Measurements from ENCODE around the gene HOXC13. TPM values are rescaled to one million over a fixed set of nuclear protein-coding genes. Genes with fewer than 3 reads are reported as not detected.

HOXC13 gene
- total RNA-seq, 4 donors from 2014 or later: not detected

DNA sequence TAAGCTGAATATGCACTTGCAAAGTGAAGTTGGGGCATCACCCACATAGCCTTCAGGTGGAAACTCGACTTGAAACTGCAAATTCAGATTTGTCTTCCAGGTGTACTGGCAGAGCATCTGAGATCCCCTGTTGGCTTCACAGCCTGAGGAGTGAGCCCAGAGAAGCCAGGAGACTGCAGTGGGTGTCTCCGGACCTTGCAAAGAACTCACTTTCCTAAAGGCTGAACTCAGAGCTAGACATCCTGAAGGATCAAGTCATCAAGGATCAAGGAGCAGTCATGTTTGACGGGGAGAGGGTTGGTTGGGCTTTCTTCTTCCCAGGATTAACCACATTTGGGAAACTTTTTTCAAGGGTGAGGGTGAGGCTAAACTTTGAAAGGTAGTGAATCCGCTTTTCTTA lies 9.1 kb upstream of the HOXC13 start:
- WGBS: 13% methylated on average over 4 of the region's 4 CpGs
- no peaks in the 10 kb centered on the region for H3K9me3 ChIP-seq
- intact Hi-C loops (cut with DNase I): no loop called here
- H3K27ac ChIP-seq (replicated peaks in 1 of 4): no peak overlapping the region
- DNase-seq (ENCODE audit: extremely low spot score): no peak
- peaks cover 0 to 100% (median 71%) of the 10 kb centered on the region in 4 donors for H3K27me3 ChIP-seq
- H3K4me3 ChIP-seq: no peak overlapping the region
- TF ChIP-seq POLR2AphosphoS5 (IDR thresholded peaks at IDR 0.05): no peak
- TF ChIP-seq, protein P1, sequence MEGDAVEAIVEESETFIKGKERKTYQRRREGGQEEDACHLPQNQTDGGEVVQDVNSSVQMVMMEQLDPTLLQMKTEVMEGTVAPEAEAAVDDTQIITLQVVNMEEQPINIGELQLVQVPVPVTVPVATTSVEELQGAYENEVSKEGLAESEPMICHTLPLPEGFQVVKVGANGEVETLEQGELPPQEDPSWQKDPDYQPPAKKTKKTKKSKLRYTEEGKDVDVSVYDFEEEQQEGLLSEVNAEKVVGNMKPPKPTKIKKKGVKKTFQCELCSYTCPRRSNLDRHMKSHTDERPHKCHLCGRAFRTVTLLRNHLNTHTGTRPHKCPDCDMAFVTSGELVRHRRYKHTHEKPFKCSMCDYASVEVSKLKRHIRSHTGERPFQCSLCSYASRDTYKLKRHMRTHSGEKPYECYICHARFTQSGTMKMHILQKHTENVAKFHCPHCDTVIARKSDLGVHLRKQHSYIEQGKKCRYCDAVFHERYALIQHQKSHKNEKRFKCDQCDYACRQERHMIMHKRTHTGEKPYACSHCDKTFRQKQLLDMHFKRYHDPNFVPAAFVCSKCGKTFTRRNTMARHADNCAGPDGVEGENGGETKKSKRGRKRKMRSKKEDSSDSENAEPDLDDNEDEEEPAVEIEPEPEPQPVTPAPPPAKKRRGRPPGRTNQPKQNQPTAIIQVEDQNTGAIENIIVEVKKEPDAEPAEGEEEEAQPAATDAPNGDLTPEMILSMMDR (IDR thresholded peaks at IDR 0.05): no peak
- TF ChIP-seq POLR2A (IDR thresholded peaks at IDR 0.05; ENCODE audit: low read depth): no peak
- no peak for TF ChIP-seq EP300 (IDR thresholded peaks at IDR 0.05)
- H3K4me1 ChIP-seq: peaks cover 0 to 12% (median 6%) of the 10 kb centered on the region in 4 donors
- H3K36me3 ChIP-seq: no peaks in the 10 kb centered on the region

DNA sequence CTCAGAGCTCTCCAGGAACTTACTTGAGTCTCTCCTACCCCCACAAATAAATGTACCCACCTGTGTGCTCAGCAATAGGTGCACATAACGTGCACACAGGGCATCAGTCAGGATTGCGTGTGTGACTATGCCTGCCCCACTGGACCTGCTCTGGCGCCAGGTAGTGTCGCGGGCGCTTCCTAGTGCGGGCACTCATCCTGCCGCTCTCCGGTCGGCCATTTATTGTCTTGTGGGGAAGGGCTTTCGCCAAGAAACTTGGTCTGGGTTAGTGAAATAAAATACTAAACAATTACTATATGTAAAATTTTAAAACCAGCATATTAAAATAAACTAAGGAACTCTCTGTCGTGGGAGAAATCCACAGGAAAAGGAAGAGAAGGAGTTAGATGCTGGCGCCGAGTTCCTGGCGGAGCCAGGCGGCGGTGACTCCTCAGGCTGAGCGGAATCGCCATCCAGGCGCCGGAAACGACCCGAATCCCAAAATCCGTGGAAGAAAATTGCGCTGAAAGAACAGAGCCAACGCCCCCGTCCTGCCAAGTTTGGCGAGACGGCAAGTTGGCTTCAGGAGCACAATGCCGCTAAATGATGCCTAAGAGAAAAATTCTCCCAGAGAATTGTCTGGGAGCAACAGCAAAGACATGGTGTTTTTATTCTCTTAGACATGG lies 7.9 kb upstream of the HOXC13 start:
- peaks cover 5 to 19% (median 13%) of the 10 kb centered on the region in 4 donors for H3K4me1 ChIP-seq
- no peaks in the 10 kb centered on the region for H3K9me3 ChIP-seq
- H3K27me3 ChIP-seq: peaks cover 2 to 100% (median 79%) of the 10 kb centered on the region in 4 donors
- H3K4me3 ChIP-seq: no peak overlapping the region
- WGBS: 10% methylated on average over 28 of the region's 30 CpGs
- no peaks in the 10 kb centered on the region for H3K36me3 ChIP-seq
- intact Hi-C loops (cut with DNase I): no loop called here
- no peak overlapping the region for H3K27ac ChIP-seq (replicated peaks in 1 of 4)
- no peak for TF ChIP-seq POLR2AphosphoS5 (IDR thresholded peaks at IDR 0.05)
- no peak for TF ChIP-seq EP300 (IDR thresholded peaks at IDR 0.05)
- no peak for TF ChIP-seq POLR2A (IDR thresholded peaks at IDR 0.05; ENCODE audit: low read depth)
- TF ChIP-seq, protein P1 (IDR thresholded peaks at IDR 0.05): no peak
- DNase-seq (ENCODE audit: extremely low spot score): no peak

DNA sequence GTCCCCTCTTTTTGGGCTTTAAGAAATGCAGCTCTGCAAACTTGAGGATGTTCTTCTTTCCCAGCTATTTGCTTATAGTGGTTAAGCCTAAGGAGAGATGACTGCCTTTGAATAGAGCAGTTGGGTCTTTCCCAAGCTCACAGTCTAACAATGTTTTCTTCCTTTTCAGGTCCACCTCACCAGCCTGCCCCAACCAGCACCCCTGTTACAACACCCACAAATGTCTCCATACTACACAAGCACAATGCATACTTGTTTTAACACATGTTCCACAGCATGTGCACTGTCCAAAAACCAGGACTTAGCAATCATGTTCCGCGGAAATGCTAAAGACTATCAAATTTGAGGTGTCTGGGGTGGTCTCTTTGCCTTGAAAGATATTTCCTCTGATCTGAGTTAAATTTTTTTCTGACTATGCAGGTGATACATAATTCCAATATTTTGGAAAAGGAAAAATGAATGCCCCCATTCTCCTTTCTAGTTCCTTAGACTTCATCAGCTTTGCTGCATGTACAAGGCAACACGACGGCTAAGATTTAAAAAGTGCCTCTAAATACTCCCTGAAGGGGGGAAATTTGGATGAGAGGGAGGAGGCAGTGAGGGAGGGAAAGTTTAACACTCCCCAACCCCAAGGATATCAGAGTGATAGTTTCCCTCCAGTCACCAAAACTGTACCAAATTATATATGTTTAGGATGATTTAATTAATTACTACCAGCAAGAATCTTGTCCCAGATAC lies 6.6 kb upstream of the HOXC13 start:
- Histone ChIP-seq H3K4me3 (no peak overlapping the region), H3K9me3 (no peaks in the 10 kb centered on the region), H3K36me3 (no peaks in the 10 kb centered on the region), H3K4me1 (peaks cover 6 to 23% (median 15%) of the 10 kb centered on the region in 4 donors), H3K27me3 (peaks cover 5 to 100% (median 81%) of the 10 kb centered on the region in 4 donors), H3K27ac (replicated peaks in 1 of 4) (no peak overlapping the region)
- no peak for DNase-seq (ENCODE audit: extremely low spot score)
- TF ChIP-seq POLR2AphosphoS5 (IDR thresholded peaks at IDR 0.05) (no peak), EP300 (IDR thresholded peaks at IDR 0.05) (no peak), POLR2A (IDR thresholded peaks at IDR 0.05; ENCODE audit: low read depth) (no peak)
- TF ChIP-seq, protein P1 (IDR thresholded peaks at IDR 0.05): no peak
- 38% methylated on average over 4 of the region's 4 CpGs for WGBS
- intact Hi-C loops (cut with DNase I): no loop called here

DNA sequence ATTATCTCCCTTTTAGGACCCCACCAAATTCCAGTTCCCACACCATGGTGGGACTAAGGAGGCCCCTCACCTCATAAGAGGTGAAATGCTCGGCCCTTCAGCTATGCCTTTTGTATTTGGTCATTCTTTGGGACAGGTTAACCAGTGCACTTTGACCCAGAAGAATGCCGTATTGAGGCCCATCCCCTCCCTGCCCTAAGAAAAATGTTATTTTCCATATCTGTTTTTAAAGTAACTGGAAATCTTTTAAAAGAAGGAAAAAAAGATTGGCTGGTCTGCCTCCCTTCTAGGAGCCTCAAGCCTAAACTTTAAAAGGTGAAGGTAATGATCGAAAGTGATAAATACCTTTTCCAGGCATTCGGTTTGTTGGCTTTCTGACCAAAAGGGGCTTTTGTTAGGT lies 5.7 kb upstream of the HOXC13 start:
- no peaks in the 10 kb centered on the region for H3K9me3 ChIP-seq
- TF ChIP-seq POLR2AphosphoS5 (IDR thresholded peaks at IDR 0.05): no peak
- TF ChIP-seq EP300 (IDR thresholded peaks at IDR 0.05): no peak
- no peak for DNase-seq (ENCODE audit: extremely low spot score)
- no peaks in the 10 kb centered on the region for H3K36me3 ChIP-seq
- no peak overlapping the region for H3K27ac ChIP-seq (replicated peaks in 1 of 4)
- 49% methylated on average over 4 of the region's 4 CpGs for WGBS
- H3K27me3 ChIP-seq: peaks cover 9 to 100% (median 81%) of the 10 kb centered on the region in 4 donors
- intact Hi-C loops (cut with DNase I): no loop called here
- peaks cover 6 to 16% (median 12%) of the 10 kb centered on the region in 4 donors for H3K4me1 ChIP-seq
- no peak overlapping the region for H3K4me3 ChIP-seq
